HepG2 (cell line): ENCODE measurements around the gene SMAD1. TPM values are rescaled to one million over a fixed set of nuclear protein-coding genes. Genes with fewer than 3 reads are reported as not detected.

Experiments used
- ATAC-seq: fragments of 200-7000 bp; cut with Tn5 transposase; 3 replicates; pipeline ENCODE4 v1.9.1; 2020; ENCODE audit warnings: mild to moderate bottlenecking, moderate library complexity
- BruUV-seq: library from RNA; stranded (reverse); fragments of 400-500 nt; replicated peaks from 2 replicates; lab custom pipeline; 2021; lab: Mats Ljungman, UMichigan
- CTCF ChIA-PET: fragments of 300-600 bp; formaldehyde crosslinking; extraction: SDS; loops from one replicate; lab custom pipeline; 2021; ENCODE audit warnings: low total read pairs, inconsistent platforms, low intra/inter-chr PET ratio; lab: Yijun Ruan, JAX
- POLR2A ChIA-PET: fragments of 350-600 bp; sonication (Branson Sonifier 250); formaldehyde crosslinking; loops from one replicate; lab custom pipeline; 2020; ENCODE audit warnings: antibody characterized with exemption, inconsistent platforms; lab: Yijun Ruan, JAX
- DNase-seq: peaks from one replicate; pipeline ENCODE4 v3.0.0-alpha.2; 2015; ENCODE audit warnings: low spot score
- FAIRE-seq: peaks from 3 replicates; lab custom pipeline; 2011; peaks lifted over from hg19 to GRCh38; lab: Jason Lieb, UNC
- H2AFZ ChIP-seq: one replicate; pipeline ENCODE4 v1.6.1; 2011; ENCODE audit warnings: low read length, inconsistent platforms
- H3K27ac ChIP-seq: fragments of 300-600 bp; 3 replicates; pipeline ENCODE4 v1.8.0; 2011; ENCODE audit warnings: mixed run types, mild to moderate bottlenecking, mixed read lengths, low read length, inconsistent platforms; ENCODE audit not compliant: insufficient read depth; ENCODE audit errors: extremely low read length
- H3K27me3 ChIP-seq, 2 experiments: fragments of 200-600 bp in 1 of 2; 2 replicates in 1 of 2; 3 replicates in 1 of 2; pipeline versions ENCODE4 v1.6.0 to v1.8.0; 2011; ENCODE audit warnings: low read length in 2 of 2, mild to moderate bottlenecking in 2 of 2, moderate library complexity in 2 of 2, inconsistent platforms in 1 of 2; ENCODE audit not compliant: insufficient read depth in 2 of 2, control insufficient read depth in 1 of 2
- H3K36me3 ChIP-seq, 2 experiments: fragments of 200-600 bp in 1 of 2; replicated peaks in 1 of 2; 2 replicates in 1 of 2; 3 replicates in 1 of 2; pipeline versions ENCODE4 v1.5.1 to v1.8.0; 2011; ENCODE audit warnings: low read length in 2 of 2, inconsistent platforms in 1 of 2; ENCODE audit not compliant: insufficient read depth in 2 of 2, control insufficient read depth in 1 of 2
- H3K4me1 ChIP-seq: 2 replicates; pipeline ENCODE4 v1.5.1; 2012; ENCODE audit warnings: low read length, inconsistent platforms; ENCODE audit not compliant: insufficient read depth
- H3K4me2 ChIP-seq: 2 replicates; pipeline ENCODE4 v1.6.0; 2011; ENCODE audit warnings: low read depth, low read length, inconsistent platforms
- H3K4me3 ChIP-seq, 3 experiments: fragments of 200-600 bp in 1 of 3; sonication (generic), shearing (Covaris generic) in 1 of 3; replicated peaks in 1 of 3; 2 replicates each; pipeline ENCODE4 v1.5.1; 2011 to 2016; ENCODE audit warnings: low read length in 3 of 3, inconsistent platforms in 2 of 3, low read depth in 2 of 3, mild to moderate bottlenecking in 2 of 3, control low read depth in 1 of 3, mixed read lengths in 1 of 3; ENCODE audit not compliant: insufficient read depth in 1 of 3
- H3K79me2 ChIP-seq: one replicate; pipeline ENCODE4 v1.6.1; 2011; ENCODE audit warnings: low read length, inconsistent platforms; ENCODE audit not compliant: insufficient read depth
- H3K9ac ChIP-seq: 2 replicates; pipeline ENCODE4 v1.6.0; 2011; ENCODE audit warnings: mild to moderate bottlenecking, low read depth, low read length, inconsistent platforms; ENCODE audit not compliant: insufficient read depth
- H3K9me3 ChIP-seq: 2 replicates; pipeline ENCODE4 v1.5.1; 2012; ENCODE audit warnings: mild to moderate bottlenecking, low read length
- H4K20me1 ChIP-seq: 2 replicates; pipeline ENCODE4 v1.6.0; 2011; ENCODE audit warnings: inconsistent platforms, mild to moderate bottlenecking, low read length, moderate library complexity; ENCODE audit not compliant: insufficient read depth
- MAFK ChIP-seq, 2 experiments: IDR thresholded peaks in 1 of 2; conservative IDR thresholded peaks in 1 of 2; 2 replicates each; pipeline ENCODE4 v1.6.1; 2011; ENCODE audit warnings: improper control_type of control experiment in 2 of 2, low read length in 2 of 2
- ZNF274 ChIP-seq: sonication (generic); formaldehyde crosslinking; IDR thresholded peaks from 2 replicates; pipeline ENCODE4 v1.5.1; 2020; ENCODE audit warnings: mild to moderate bottlenecking, missing genetic modification reagents
- ZNF547 ChIP-seq: sonication (generic); formaldehyde crosslinking; IDR thresholded peaks from 2 replicates; pipeline ENCODE4 v1.5.1; 2020; ENCODE audit warnings: mild to moderate bottlenecking, missing genetic modification reagents
- WGBS: methylation state at CpG from one replicate; pipeline ENCODE4 v1.1.6; 2017; ENCODE audit warnings: low lambda C conversion rate; 5-methylcytosine and 5-hydroxymethylcytosine counted together
- in situ Hi-C: cut with HindIII; loops from 2 replicates; pipeline ENCODE4 v1.10.0; 2017; ENCODE audit warnings: low pct_unique_long_range_greater_than_20kb; ENCODE audit not compliant: extremely low pct_ligation_motif_present
- intact Hi-C: fragments of 100-400 bp; cut with micrococcal nuclease; formaldehyde crosslinking; loops from one replicate; pipeline ENCODE4 v1.10.0; 2022; ENCODE audit not compliant: unreplicated experiment
- polyA plus RNA-seq, 8 experiments: library from polyadenylated mRNA; depleted of rRNA in 3 of 8; stranded (reverse) in 7 of 8; unstranded in 1 of 8; fragments of >200 nt; fragmentation: Illumina TruSeq in 4 of 8; extraction: Trizol in 4 of 8; gene quantifications; 2 replicates each; pipeline versions ENCODE4 v1.2.1 to v1.2.3, GENCODE V29; 2011 to 2016; ENCODE audit warnings: low read depth in 4 of 8, missing spikeins in 1 of 8, mixed read lengths in 1 of 8; ENCODE audit not compliant: insufficient read depth in 1 of 8
- total RNA-seq, 5 experiments: library from RNA; depleted of rRNA; stranded (reverse); fragments of >200 nt; fragmentation: Illumina TruSeq; extraction: Trizol; gene quantifications; 2 replicates each; pipeline ENCODE4 v1.2.3, GENCODE V29; 2016; ENCODE audit warnings: low read depth in 1 of 5

SMAD1 gene
- total and polyA plus RNA-seq, 2 of the 13 experiments (the other 11 are each of a cell fraction or from before 2014, with no cell fraction given) = 12.7 to 16.6 TPM

DNA sequence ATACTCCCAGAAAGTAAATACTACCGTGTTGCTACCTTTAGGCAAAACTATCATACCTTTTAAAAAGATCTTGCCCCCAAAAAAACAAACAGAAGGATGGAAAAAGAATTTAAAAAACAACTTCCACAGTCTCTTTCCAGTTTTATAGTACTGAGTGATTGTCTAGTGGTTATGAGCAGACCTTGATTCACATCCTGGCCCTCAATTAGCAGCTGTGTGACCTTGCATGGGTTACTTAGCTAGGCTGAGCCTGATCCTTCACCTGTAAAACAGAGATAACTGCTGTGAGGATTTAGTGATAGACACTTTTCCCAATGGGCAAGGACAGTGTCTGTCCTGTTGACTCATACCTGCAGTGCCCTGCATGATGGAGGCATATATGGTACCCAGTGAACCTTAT is 49.0 kb downstream of the SMAD1 start:
- ChIA-PET CTCF (no interaction called here), POLR2A (no interaction called here)
- ATAC-seq (no peak), FAIRE-seq (no peak), DNase-seq (no peak)
- in situ Hi-C loops = no loop called here
- Histone ChIP-seq H3K27me3 (no peaks in the 10 kb centered on the region), H3K9ac (no peak overlapping the region), H3K27ac (no peak overlapping the region), H3K9me3 (no peaks in the 10 kb centered on the region), H3K4me2 (no peak overlapping the region), H3K79me2 (no peaks in the 10 kb centered on the region), H3K4me3 (no peak overlapping the region), H4K20me1 (no peaks in the 10 kb centered on the region), H3K4me1 (no peaks in the 10 kb centered on the region), H3K36me3 (no peaks in the 10 kb centered on the region), H2AFZ (no peak overlapping the region)
- intact Hi-C loops = no loop called here
- no TSS peak for BruUV-seq
- no peak for TF ChIP-seq ZNF274 (CRISPR knock-in tag)
- WGBS = 97% methylated on average over 1 of the region's 1 CpG

GRCh38 chr4:145531223-145531622 is 49.6 kb downstream of the SMAD1 start:
- no TSS peak for BruUV-seq
- Histone ChIP-seq H3K9ac (no peak overlapping the region), H2AFZ (no peak overlapping the region), H3K79me2 (no peaks in the 10 kb centered on the region), H3K36me3 (no peaks in the 10 kb centered on the region), H3K4me3 (no peak overlapping the region), H3K27me3 (no peaks in the 10 kb centered on the region), H3K4me1 (no peaks in the 10 kb centered on the region), H4K20me1 (no peaks in the 10 kb centered on the region), H3K27ac (no peak overlapping the region), H3K9me3 (no peaks in the 10 kb centered on the region), H3K4me2 (no peak overlapping the region)
- no peak for FAIRE-seq
- WGBS = 98% methylated on average over 2 of the region's 2 CpGs
- TF ChIP-seq ZNF547 (CRISPR knock-in tag) (no peak), MAFK (conservative IDR thresholded peaks at IDR 0.05 in 1 of 2, IDR thresholded peaks at IDR 0.05 in 1 of 2; ENCODE audit: low read length in 2 of 2) (peak in 1 of 2 experiments; percentile 34; a peak in 2 of 4 replicates)
- ChIA-PET POLR2A (no interaction called here), CTCF (no interaction called here)
- intact Hi-C loops (no loop called here), in situ Hi-C loops (no loop called here)
- no peak for DNase-seq
- ATAC-seq = no peak
